Kidney epithelial cell (primary cell): ENCODE measurements around the gene EPGN. TPM values are rescaled to one million over a fixed set of nuclear protein-coding genes. Genes with fewer than 3 reads are reported as not detected.

Experiments
- DNase-seq: peaks from one replicate; pipeline ENCODE4 v3.0.0-alpha.2; 2010; ENCODE audit warnings: low read depth
- H3K27me3 ChIP-seq: 2 replicates; pipeline ENCODE4 v1.6.0; 2011; ENCODE audit warnings: low read length; ENCODE audit not compliant: control insufficient read depth, insufficient read depth
- H3K36me3 ChIP-seq: 2 replicates; pipeline ENCODE4 v1.5.1; 2011; ENCODE audit warnings: low read length; ENCODE audit not compliant: control insufficient read depth, insufficient read depth
- H3K4me3 ChIP-seq: 2 replicates; pipeline ENCODE4 v1.5.1; 2011; ENCODE audit warnings: low read depth, mild to moderate bottlenecking, control low read depth, low read length
- total RNA-seq: library from RNA; depleted of rRNA; stranded (reverse); fragments of >200 nt; gene quantifications from 2 replicates; pipeline ENCODE4 v1.2.3, GENCODE V29; 2015
- TF ChIP-seq, protein P1 (sequence below): IDR thresholded peaks from 2 replicates; pipeline ENCODE4 v1.5.1; 2011; ENCODE audit warnings: mild to moderate bottlenecking, moderate library complexity, low read length, control low read depth, inconsistent platforms; ENCODE audit not compliant: insufficient read depth, poor library complexity, severe bottlenecking

The EPGN gene
- total RNA-seq, 1 donor from 2014 or later, result 5.2 TPM

DNA sequence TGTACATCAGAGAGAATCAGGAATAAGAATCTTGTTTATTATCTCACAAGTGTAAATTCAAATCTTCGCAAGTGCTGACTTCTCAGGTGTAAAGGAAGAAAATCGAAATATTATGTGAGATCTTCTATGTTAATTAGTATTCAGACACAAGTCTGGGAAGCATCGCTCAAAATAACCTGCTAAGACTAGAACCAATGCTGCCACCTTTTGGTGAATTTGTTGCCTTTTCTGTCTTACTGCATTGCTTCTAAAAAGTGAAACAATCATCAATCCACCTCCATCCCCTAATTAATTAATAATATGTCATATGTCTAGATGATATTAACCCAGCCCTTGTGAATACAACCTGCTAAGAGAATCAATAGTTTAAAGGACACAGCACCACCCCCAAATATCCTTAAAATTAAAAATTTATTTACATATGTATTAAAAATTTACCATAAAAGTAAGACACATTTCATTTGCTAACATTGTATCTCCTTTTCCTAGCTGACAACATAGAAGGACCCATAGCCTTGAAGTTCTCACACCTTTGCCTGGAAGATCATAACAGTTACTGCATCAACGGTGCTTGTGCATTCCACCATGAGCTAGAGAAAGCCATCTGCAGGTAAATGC, 3.5 kb downstream of the EPGN start:
- Histone ChIP-seq H3K27me3 (no peaks in the 10 kb centered on the region), H3K4me3 (no peak overlapping the region), H3K36me3 (no peaks in the 10 kb centered on the region)
- DNase-seq, result no peak
- TF ChIP-seq, protein P1, sequence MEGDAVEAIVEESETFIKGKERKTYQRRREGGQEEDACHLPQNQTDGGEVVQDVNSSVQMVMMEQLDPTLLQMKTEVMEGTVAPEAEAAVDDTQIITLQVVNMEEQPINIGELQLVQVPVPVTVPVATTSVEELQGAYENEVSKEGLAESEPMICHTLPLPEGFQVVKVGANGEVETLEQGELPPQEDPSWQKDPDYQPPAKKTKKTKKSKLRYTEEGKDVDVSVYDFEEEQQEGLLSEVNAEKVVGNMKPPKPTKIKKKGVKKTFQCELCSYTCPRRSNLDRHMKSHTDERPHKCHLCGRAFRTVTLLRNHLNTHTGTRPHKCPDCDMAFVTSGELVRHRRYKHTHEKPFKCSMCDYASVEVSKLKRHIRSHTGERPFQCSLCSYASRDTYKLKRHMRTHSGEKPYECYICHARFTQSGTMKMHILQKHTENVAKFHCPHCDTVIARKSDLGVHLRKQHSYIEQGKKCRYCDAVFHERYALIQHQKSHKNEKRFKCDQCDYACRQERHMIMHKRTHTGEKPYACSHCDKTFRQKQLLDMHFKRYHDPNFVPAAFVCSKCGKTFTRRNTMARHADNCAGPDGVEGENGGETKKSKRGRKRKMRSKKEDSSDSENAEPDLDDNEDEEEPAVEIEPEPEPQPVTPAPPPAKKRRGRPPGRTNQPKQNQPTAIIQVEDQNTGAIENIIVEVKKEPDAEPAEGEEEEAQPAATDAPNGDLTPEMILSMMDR, result peak; percentile 55

DNA sequence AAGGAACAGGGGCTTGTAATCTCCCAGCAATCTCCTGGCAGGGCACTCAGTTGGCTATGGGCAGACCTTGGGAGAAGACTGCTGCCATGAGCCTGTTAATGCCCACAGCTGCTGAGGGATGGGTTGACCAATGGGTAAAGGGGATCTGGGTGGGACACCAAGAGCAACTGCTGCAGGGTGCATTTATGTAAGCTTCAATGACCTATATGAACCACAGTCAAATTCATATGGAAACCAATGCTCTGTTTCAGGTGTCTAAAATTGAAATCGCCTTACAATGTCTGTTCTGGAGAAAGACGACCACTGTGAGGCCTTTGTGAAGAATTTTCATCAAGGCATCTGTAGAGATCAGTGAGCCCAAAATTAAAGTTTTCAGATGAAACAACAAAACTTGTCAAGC, 6.1 kb downstream of the EPGN start:
- Histone ChIP-seq H3K27me3 (no peaks in the 10 kb centered on the region), H3K36me3 (no peaks in the 10 kb centered on the region), H3K4me3 (no peak overlapping the region)
- no peak for DNase-seq
- TF ChIP-seq, protein P1, result no peak

DNA sequence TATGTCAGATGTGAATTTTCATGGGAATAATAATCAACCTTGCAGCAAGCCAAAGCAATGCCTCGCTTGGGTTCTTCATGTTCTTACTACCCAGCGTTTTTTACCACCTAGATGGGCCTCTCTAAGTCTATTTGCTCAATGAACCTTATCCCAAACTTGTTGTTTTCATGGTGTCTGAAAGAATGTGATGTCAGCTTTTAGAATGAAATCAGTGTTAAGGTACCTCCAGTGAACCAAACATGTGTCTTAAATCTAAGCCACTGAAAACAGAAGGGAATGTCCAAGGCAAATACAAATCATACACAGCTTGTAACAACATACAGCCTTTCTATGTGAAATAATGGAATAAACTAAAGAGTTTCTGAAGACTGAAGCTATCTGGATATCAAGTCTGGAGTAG, 6.7 kb downstream of the EPGN start:
- DNase-seq, result no peak
- no peaks in the 10 kb centered on the region for H3K36me3 ChIP-seq
- H3K4me3 ChIP-seq, result no peak overlapping the region
- TF ChIP-seq, protein P1, result no peak
- no peaks in the 10 kb centered on the region for H3K27me3 ChIP-seq

DNA sequence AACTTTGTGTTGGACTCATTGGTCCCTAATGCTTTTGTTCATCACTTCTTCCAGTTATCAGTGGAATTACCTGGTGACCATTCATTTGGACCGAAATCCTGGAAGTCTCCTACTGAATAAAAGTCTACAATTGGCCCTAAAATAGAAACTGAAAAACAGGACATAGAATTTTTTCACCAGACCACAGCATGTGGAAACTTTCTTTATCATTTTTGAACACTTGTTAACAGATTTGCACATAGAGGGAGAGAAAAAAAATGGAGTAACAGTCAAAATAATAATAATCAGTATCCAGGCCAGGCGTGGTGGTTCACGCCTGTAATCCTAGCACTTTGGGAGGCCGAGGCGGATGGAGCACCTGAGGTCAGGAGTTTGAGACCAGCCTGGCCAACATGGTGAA, 7.1 kb downstream of the EPGN start:
- no peak for DNase-seq
- Histone ChIP-seq H3K36me3 (no peaks in the 10 kb centered on the region), H3K27me3 (no peaks in the 10 kb centered on the region), H3K4me3 (no peak overlapping the region)
- TF ChIP-seq, protein P1, result no peak

DNA sequence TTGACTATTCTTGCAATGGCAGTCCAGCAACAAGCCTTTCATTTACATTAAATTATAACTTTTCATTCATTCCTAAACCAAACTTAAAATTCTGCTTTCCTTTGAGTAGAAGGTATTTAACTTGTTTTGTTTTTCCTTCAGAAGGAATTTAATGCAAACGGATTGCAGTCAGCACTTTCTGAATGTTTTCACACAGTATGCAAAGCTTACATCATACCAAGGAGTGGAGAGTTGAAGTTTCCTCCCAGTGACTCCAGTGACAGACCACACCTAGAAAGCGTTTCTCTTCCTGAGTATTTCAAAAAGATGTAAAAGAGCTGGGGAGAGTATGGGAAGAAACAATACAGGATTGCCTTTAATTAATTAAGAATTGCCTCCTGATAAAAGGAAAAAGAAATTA, 8.1 kb downstream of the EPGN start:
- no peak overlapping the region for H3K4me3 ChIP-seq
- H3K27me3 ChIP-seq, result no peaks in the 10 kb centered on the region
- no peak for DNase-seq
- TF ChIP-seq, protein P1, result no peak
- no peaks in the 10 kb centered on the region for H3K36me3 ChIP-seq

DNA sequence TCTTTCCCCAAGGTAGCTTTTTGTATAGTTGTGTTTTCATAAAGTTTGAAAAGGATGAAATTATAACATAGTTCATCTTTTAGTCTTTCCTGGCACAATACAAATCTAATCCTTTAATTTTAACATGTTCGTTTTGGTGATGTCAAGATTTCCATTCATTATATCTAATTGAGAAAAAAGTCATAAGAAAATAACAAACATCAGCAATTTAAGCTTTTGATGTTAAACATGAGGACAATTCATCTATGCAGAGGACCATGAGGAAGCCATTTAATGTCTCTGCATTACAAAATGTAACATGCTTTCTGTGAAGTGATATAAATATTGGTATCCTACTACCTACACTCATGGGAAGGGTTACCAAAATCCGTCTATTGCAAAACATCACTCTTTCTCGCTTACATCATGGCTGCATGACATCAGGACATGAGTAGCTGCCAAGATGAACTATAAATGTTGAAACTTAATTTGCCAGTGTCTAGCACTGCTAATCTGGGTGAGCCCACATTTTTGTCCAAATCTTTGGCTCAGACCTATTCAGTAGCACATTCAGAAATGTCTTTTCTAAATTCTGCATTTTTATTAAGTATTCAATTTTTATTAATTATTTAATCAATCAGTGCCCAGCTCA, 9.5 kb downstream of the EPGN start:
- H3K27me3 ChIP-seq, result no peaks in the 10 kb centered on the region
- H3K36me3 ChIP-seq, result no peaks in the 10 kb centered on the region
- H3K4me3 ChIP-seq, result no peak overlapping the region
- TF ChIP-seq, protein P1, result no peak
- no peak for DNase-seq
